ENCODE results near the gene MFAP3L.
"Not testable (repeated sequence)": the region's sequence is repeated elsewhere in the genome, so short reads cannot be mapped to it uniquely, and the experiment has no call there.

MFAP3L gene

DNA sequence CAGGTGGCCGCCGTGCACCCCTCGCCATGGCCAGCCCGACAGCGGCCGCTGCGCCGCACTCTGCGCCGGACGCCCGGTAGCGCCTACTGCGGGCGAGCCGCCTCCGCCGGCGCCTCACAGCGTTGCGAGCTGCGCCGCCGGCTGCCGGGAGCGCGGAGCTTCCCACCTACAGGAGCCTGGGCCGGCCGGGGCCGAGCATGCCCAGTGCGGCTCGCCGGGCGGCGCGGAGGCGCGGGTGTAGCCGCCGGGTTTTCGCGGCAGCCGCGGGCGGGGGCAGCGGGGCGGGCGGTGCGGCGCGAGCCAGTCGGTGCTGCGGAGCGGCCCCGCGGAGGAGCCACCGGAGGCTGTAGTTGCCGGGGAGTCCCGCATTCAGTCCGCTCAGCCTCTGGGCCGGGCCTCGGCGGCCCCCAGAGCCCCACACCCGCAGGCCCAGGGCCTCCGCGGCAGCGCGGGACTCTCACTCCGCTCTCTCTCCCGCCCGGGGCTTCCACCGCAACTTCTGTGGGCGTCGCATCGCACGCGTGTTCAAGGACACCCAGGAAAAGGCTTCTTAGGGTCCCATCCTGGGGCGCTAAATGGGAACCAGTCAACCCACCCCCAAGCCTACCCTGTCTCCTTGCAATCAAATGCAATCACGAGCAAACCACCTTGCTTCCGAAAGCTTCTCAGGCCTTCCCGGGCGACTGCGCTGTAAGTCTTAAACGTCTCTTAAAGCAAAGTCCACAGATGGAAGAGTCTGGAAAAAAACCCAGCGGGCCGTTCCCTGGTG lies at the start of gene MFAP3L:
TSS of gene MFAP3L (minus strand) at position 143 of the 769 bp plus-strand sequence. CDS start 20,518 bp downstream, outside the sequence.
- DNase-seq (ENCODE audit: low read depth, low spot score): peak; percentile 98

GRCh38 chr4:170071196-170071595 lies 45.0 kb upstream of the MFAP3L start:
- DNase-seq (ENCODE audit: low read depth, low spot score): no peak

DNA sequence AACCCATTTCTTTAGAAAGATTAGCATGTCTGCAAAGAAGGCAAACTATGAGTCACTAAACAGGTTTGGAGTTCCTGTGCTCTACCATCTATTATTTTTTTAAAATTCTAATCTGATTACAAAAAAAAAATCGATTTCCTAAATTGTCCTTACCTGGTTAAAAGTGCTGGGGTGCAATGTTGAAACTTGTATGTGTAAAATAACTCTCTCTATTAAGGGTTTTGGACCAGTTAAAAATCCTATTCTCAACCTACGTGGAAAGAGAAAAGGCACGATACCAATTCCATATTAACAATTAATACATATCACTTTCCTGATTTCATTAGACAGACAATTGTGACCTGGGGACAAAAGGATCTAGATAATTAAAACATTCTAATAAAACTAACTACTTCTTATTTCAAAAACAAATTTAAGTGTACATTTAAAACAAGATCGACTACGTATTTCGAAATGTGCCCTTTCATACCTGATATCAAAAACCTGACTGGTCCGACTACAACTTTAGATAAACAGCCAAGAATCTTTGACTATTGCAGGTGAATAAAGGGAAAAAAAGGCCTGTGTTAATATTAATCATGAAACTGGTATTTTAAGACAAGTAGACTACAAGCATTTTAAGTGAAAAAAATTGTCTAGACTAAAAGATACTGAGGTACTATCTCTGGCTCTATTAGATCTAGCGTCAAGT lies 42.4 kb upstream of the MFAP3L start:
- DNase-seq (ENCODE audit: low read depth, low spot score): no peak

DNA sequence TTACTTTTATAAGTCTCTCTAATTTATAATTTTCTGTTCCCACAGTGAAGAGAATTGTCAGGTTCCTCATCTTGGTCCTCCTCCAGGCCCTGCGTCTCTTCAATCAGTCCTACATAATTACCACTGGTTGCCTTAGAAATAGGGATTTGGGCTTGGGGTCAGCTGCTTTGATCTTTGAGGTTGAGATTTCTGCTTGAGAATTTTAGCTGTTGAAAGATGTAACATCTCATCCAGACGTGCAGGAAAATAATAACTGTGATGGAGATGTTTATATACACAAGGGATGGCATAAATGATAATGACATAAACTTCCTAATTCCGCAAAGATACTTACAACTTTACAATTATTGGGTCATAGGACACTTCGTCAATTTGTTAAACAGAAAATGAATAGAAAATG lies 33.2 kb upstream of the MFAP3L start:
- no peak for DNase-seq (ENCODE audit: low read depth, low spot score)

- no peak for DNase-seq (ENCODE audit: low read depth, low spot score)
Measured at GRCh38 chr4:170058826-170059225, 32.6 kb upstream of the MFAP3L start.

DNA sequence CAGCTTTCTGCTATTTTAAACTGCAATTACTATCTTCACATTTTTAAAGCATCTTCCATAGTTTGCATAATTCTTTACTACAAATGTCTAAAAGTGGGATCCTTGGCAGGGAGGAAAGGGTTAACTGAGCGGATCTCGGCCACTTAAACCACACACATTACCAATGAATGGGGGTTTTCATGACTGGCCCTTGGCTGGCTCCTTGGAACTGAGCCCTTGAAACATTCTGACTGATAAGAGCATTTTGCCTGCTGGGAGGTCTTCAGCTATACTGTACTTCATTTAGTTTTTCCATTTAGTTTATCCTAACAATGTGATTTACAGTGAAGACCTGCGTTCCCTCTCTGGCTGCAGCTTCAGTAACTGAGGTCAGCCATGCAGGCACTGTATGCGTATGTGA lies 31.7 kb upstream of the MFAP3L start:
- peak; percentile 22 for DNase-seq (ENCODE audit: low read depth, low spot score)

- no peak for DNase-seq (ENCODE audit: low read depth, low spot score)
Measured at GRCh38 chr4:170052919-170053318, 26.7 kb upstream of the MFAP3L start.

DNA sequence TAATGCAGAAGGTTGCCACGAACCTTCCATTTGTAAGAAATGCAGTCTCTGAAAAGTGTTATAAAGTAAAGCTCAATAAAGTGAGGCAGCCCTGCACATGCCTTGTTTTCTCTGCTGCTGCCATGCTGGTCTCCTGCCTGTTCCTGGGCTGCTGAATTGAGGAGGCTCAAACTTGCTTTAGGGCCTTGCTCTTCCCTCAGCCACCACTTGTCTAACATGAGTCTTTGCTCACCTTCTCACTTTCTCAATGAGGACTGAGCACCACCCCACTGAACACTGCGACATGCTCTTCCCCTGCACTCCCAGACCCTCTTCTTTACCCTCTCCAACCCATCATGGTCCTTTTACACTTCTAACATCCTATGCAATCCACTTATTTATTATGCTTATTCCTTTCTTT lies 25.2 kb upstream of the MFAP3L start:
- no peak for DNase-seq (ENCODE audit: low read depth, low spot score)

DNA sequence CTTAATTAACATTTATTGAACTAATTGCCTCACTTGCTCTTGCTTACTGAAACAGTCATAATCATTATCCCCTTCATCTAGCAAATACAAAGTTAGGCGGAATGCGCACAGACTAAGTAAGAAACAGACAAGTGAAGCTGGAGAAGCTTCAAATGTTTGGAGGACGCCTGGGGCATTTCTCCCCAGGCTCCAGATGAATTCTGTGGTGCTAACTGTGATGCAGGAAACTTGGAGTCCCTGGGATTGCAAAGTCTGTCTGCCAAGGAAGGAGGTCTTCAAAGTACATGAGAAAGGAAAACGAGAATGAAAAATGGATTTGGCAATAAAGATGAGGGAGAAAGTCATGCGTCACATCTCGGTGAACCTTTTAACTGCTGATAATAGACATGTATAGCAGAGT lies 23.6 kb upstream of the MFAP3L start:
- DNase-seq (ENCODE audit: low read depth, low spot score): no peak

DNA sequence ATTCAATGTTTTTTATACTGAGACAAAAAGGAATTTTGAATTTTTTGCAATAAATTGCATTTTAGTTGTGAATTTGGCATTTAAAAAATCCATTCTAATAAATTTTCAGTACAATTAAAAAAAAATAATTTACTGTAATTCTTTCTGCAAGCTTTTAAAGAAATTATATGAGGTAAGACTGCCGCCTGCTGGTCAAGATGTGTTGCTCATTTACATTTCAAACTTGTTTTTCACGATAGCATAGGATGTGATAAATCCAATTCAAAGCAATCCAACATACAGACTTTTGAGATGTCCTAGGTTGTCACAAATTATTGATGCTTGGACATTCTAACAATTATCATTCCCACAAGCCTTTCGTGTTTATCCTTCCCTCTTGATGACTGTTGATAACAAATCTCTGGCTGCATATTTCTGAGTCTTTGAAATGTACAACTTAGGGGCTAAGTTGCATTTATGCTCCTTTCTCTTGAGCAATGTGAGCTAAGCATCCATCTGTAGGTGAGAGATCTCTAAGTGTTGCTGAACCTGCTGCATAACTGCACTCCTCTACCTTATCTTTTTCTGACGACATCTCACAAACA lies 21.7 kb upstream of the MFAP3L start:
- DNase-seq (ENCODE audit: low read depth, low spot score): peak; percentile 78

GRCh38 chr4:170046156-170046555 lies 20.0 kb upstream of the MFAP3L start:
- DNase-seq (ENCODE audit: low read depth, low spot score): not testable (repeated sequence)

DNA sequence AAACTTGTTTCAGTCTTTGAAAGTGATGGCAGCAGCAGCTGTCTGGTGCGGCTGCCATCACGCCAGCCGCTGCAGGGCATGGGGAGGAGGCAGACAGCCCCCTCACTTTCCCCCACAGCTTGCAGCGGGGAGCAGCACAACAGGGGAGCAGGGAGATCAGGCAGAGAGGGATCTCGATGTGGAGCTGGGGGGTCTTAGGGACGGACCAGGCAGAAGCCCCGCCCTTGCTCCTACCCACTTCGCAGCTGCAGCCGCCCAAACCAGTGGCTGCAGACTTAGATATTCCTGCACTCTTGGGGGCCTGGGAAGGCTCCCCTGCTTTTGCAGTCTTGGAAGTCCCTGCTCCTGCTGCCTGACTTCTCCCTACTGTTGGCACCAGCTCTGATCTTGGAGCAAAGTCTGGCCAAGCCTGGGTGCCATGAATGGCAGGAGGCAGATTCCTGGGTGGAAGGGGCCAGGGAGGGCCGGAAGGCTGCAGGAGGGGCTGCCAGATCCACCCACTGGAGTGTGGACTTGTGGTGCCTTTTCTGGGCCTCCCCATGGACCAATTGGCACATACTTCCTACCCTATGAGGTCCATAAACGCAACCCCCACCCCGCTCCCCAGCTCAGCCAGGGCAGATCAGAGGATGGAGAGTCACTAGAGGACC lies 14.0 kb upstream of the MFAP3L start:
- DNase-seq (ENCODE audit: low read depth, low spot score): no peak

- DNase-seq (ENCODE audit: low read depth, low spot score): no peak
Measured at GRCh38 chr4:170038769-170039168, 12.6 kb upstream of the MFAP3L start.

- no peak for DNase-seq (ENCODE audit: low read depth, low spot score)
Measured at GRCh38 chr4:170038232-170038631, 12.0 kb upstream of the MFAP3L start.

DNA sequence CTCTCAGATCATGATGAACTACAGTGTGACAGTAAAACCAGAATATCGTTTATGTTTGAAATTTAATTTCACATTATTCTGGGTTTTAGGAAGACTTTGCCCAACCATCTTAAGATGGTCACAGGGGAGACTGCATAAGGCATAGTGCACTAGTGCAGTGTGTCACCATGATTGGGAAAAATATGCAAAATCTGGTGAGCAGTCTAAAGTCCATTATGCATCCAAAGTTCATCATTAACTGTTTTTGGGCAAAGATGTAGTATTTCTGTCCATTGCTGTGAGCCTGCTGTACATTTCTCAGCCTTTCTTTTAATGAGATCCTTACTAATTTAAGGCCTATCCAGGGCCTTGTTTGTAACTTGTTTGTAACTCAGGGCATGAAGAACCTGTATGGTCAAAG lies 11.3 kb upstream of the MFAP3L start:
- no peak for DNase-seq (ENCODE audit: low read depth, low spot score)

DNA sequence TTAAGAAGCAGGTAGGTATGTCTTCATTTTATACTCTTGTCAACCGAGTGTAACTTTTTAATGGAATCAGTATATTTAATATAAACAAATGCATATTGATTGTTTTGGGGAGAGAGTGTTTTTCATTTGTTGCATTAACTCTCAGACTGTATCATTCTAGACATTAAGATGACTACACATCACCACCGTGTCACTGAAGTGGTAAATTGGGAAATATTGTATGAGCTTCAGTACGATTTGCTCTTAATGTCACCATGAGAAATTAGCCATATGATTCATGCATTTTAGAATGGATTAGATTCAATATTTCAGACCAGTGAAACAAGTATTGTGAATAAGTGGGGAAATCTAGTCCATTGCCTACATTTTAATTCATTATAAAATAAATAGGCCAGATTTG lies 9.7 kb upstream of the MFAP3L start:
- DNase-seq (ENCODE audit: low read depth, low spot score): no peak

- no peak for DNase-seq (ENCODE audit: low read depth, low spot score)
Measured at GRCh38 chr4:170035231-170035630, 9.0 kb upstream of the MFAP3L start.

GRCh38 chr4:170033999-170034398 lies 7.8 kb upstream of the MFAP3L start:
- DNase-seq (ENCODE audit: low read depth, low spot score): no peak

DNA sequence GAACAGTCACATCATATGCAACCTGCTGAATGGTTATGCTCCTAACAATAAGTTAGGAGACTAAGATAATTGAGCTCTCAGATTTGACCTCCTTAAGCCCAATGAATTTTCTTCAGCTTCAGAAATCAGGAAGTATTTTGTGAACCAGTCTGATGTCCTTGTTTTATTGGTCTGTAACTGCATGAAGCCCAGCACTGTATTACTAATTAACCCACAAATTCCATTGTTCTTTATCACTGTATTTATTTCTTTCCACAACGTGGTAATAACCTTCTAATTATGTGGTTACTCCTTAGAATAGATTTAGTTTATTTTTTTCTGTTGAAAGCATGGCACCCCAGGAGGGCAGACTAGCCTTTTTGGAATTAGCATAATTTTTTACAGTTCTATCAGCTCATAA lies 3.9 kb upstream of the MFAP3L start:
- no peak for DNase-seq (ENCODE audit: low read depth, low spot score)

- DNase-seq (ENCODE audit: low read depth, low spot score): peak; percentile 98
Measured at GRCh38 chr4:170027181-170027829, 1.1 kb upstream of the MFAP3L start.

- DNase-seq (ENCODE audit: low read depth, low spot score): peak; percentile 48
Measured at GRCh38 chr4:170025523-170026252, 507 bp downstream of the MFAP3L start.
